Camera-type eye (tissue), 1 donor: ENCODE measurements around the gene OR5L2. TPM values are rescaled to one million over a fixed set of nuclear protein-coding genes. Genes with fewer than 3 reads are reported as not detected.

ENCODE experiments used
- total RNA-seq: library from RNA; depleted of rRNA; stranded (reverse); fragments of >200 nt; gene quantifications from one replicate; pipeline ENCODE4 v1.2.3, GENCODE V29; 2014

OR5L2 gene
- total RNA-seq: not detected

GRCh38 chr11:55826919-55827318, at the start of gene OR5L2:
TSS of gene OR5L2 (plus strand) at chr11:55827219. CDS start at chr11:55827219, 0 bp downstream.

GRCh38 chr11:55795256-55795655, 31.8 kb upstream of the OR5L2 start, which contains the start of gene OR5D14:
TSS of gene OR5D14 (plus strand) at chr11:55795556. CDS start at chr11:55795556, 0 bp downstream.

GRCh38 chr11:55811067-55811466, 16.0 kb upstream of the OR5L2 start, which contains the start of gene OR5L1:
TSS of gene OR5L1 (plus strand) at chr11:55811367. CDS start at chr11:55811467, 100 bp downstream.

GRCh38 chr11:55819330-55819729, 7.7 kb upstream of the OR5L2 start, which contains the start of gene OR5D18:
TSS of gene OR5D18 (plus strand) at chr11:55819630. CDS start at chr11:55819630, 0 bp downstream.

GRCh38 chr11:55838452-55838851, 11.4 kb downstream of the OR5L2 start, which contains the start of gene OR5D16:
TSS of gene OR5D16 (plus strand) at chr11:55838752. CDS start at chr11:55838752, 0 bp downstream.

Other genes with a start within 250 kb of the OR5L2 start
- gene OR4C11, start 219.6 kb upstream of the OR5L2 start, total RNA-seq: not detected
- gene OR4P4, start 192.1 kb upstream of the OR5L2 start, total RNA-seq: not detected
- not detected for gene OR4S2, start 178.9 kb upstream of the OR5L2 start, total RNA-seq
- not detected for gene OR4C6, start 165.0 kb upstream of the OR5L2 start, total RNA-seq
- gene OR5D13, start 53.8 kb upstream of the OR5L2 start, total RNA-seq: not detected
- gene OR5D14, start 31.7 kb upstream of the OR5L2 start, total RNA-seq: not detected
- gene OR5L1, start 15.9 kb upstream of the OR5L2 start, total RNA-seq: not detected
- not detected for gene OR5D18, start 7.6 kb upstream of the OR5L2 start, total RNA-seq
- not detected for gene OR5D16, start 11.5 kb downstream of the OR5L2 start, total RNA-seq
- gene TRIM51, start 56.1 kb downstream of the OR5L2 start, total RNA-seq: not detected
- gene OR5W2, start 87.4 kb downstream of the OR5L2 start, total RNA-seq: not detected
- not detected for gene OR5I1, start 109.2 kb downstream of the OR5L2 start, total RNA-seq
- not detected for gene OR10AG1, start 142.7 kb downstream of the OR5L2 start, total RNA-seq
- gene OR5F1, start 167.4 kb downstream of the OR5L2 start, total RNA-seq: not detected
- gene OR5AS1, start 200.4 kb downstream of the OR5L2 start, total RNA-seq: not detected